ENCODE results near the gene PSME3IP1. TPM values are rescaled to one million over a fixed set of nuclear protein-coding genes. Genes with fewer than 3 reads are reported as not detected.
A peak's percentile ranks its signal among the peaks of the same experiment; 100 is the strongest.

PSME3IP1 gene
- total and polyA plus RNA-seq, 5 donors, result 57.8 to 68.7 (median 64.5) TPM

DNA sequence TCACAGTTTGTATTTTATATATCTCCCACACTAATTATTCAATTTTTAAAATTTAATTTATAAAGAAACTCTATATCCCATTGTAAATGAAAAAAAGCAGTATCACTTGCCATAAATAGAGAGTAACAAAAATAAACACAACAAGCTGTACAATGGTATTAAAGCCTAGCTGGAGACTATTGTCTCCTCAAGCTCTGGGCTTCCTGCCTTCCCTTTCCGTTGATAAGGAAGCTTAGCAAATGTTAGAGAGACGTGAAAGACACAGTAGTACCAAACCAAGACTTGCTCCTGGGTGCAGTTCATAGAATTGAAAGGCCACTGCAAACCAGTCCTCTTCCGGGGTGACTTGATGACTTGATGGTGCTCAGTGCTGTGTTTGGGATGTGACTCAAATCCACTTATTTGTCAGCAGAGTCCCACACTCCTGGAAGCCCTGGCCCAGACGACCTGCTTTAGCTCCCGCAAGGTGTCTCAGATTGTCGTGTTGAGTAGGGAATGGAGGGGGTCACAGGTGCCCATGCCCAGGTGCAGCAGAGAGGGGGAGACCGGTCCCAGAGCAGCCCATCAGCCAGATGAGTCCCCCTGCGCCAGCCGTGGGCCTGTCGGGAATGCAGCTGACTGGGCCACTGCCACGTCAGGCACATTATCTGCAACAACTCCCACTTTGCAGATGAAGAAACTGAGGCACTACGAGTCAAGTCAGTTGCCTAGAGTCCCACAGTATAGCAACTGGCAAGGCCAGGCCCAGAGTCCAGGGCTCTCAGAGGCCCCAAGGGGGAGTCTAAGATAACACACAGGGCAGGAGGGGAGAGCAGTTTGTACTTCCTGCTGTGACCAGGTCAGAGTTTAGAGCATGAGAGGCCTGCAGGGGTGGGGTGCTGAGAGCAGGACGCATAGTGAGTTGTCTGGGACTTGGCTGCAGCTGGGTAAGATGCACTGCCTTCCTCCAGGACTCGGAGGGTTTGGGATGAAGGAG is 40.5 kb downstream of the PSME3IP1 start:
- Histone ChIP-seq H3K4me3 (ENCODE audit: low read length) (no peak overlapping the region), H3K9me3 (ENCODE audit: control insufficient read depth, low read length) (no peaks in the 10 kb centered on the region), H3K4me1 (ENCODE audit: control insufficient read depth, insufficient read depth, low read length) (peaks cover 8% of the 10 kb centered on the region), H3K27me3 (ENCODE audit: control insufficient read depth, insufficient read depth) (no peaks in the 10 kb centered on the region), H3K27ac (ENCODE audit: low read length) (peak overlapping the region; percentile 49)
- intact Hi-C loops (cut with DNase I), result loop anchor here in 1 of 4 donors (10.0 kb wide), 1 partner anchor 51 kb away; the partner anchor contains the start of gene CPNE2
- ATAC-seq (peak; percentile 17 to 71), DNase-seq (peak in 1 of 3 donors; percentile 68)
- 66% methylated on average over 14 of the region's 14 CpGs for WGBS

GRCh38 chr16:57144027-57144426 is 41.8 kb downstream of the PSME3IP1 start:
- intact Hi-C loops (cut with DNase I), result loop anchor here in 1 of 4 donors (10.0 kb wide), 1 partner anchor 49 kb away; the partner anchor contains the start of gene CPNE2
- H3K27me3 ChIP-seq (ENCODE audit: control insufficient read depth, insufficient read depth), result no peaks in the 10 kb centered on the region
- DNase-seq (peak in 1 of 3 donors; percentile 20), ATAC-seq (no peak)
- peak overlapping the region; percentile 40 for H3K27ac ChIP-seq (ENCODE audit: low read length)
- no peaks in the 10 kb centered on the region for H3K9me3 ChIP-seq (ENCODE audit: control insufficient read depth, low read length)
- no peak overlapping the region for H3K4me3 ChIP-seq (ENCODE audit: low read length)
- H3K4me1 ChIP-seq (ENCODE audit: control insufficient read depth, insufficient read depth, low read length), result peaks cover 8% of the 10 kb centered on the region
- 95% methylated on average over 2 of the region's 2 CpGs for WGBS

- H3K9me3 ChIP-seq (ENCODE audit: control insufficient read depth, low read length), result no peaks in the 10 kb centered on the region
- intact Hi-C loops (cut with DNase I), result loop anchor here in 1 of 4 donors (10.0 kb wide), 1 partner anchor 49 kb away; the partner anchor contains the start of gene CPNE2
- H3K27me3 ChIP-seq (ENCODE audit: control insufficient read depth, insufficient read depth), result no peaks in the 10 kb centered on the region
- DNase-seq (peak in 1 of 3 donors; percentile 50), ATAC-seq (no peak)
- H3K4me3 ChIP-seq (ENCODE audit: low read length), result no peak overlapping the region
- peaks cover 8% of the 10 kb centered on the region for H3K4me1 ChIP-seq (ENCODE audit: control insufficient read depth, insufficient read depth, low read length)
- WGBS, result 73% methylated on average over 14 of the region's 14 CpGs
- peak overlapping the region; percentile 10 for H3K27ac ChIP-seq (ENCODE audit: low read length)
These were observed 42.5 kb downstream of the PSME3IP1 start for GRCh38 chr16:57143149-57143921.

- Histone ChIP-seq H3K27ac (ENCODE audit: low read length) (no peak overlapping the region), H3K9me3 (ENCODE audit: control insufficient read depth, low read length) (no peaks in the 10 kb centered on the region), H3K27me3 (ENCODE audit: control insufficient read depth, insufficient read depth) (no peaks in the 10 kb centered on the region), H3K4me1 (ENCODE audit: control insufficient read depth, insufficient read depth, low read length) (peaks cover 7% of the 10 kb centered on the region), H3K4me3 (ENCODE audit: low read length) (no peak overlapping the region)
- DNase-seq (peak in 1 of 3 donors; percentile 27), ATAC-seq (no peak)
- WGBS, result 68% methylated on average over 16 of the region's 16 CpGs
- intact Hi-C loops (cut with DNase I), result loop anchor here in 1 of 4 donors (10.0 kb wide), 1 partner anchor 47 kb away; the partner anchor contains the start of gene CPNE2
These were observed 43.8 kb downstream of the PSME3IP1 start for GRCh38 chr16:57141822-57142631.

DNA sequence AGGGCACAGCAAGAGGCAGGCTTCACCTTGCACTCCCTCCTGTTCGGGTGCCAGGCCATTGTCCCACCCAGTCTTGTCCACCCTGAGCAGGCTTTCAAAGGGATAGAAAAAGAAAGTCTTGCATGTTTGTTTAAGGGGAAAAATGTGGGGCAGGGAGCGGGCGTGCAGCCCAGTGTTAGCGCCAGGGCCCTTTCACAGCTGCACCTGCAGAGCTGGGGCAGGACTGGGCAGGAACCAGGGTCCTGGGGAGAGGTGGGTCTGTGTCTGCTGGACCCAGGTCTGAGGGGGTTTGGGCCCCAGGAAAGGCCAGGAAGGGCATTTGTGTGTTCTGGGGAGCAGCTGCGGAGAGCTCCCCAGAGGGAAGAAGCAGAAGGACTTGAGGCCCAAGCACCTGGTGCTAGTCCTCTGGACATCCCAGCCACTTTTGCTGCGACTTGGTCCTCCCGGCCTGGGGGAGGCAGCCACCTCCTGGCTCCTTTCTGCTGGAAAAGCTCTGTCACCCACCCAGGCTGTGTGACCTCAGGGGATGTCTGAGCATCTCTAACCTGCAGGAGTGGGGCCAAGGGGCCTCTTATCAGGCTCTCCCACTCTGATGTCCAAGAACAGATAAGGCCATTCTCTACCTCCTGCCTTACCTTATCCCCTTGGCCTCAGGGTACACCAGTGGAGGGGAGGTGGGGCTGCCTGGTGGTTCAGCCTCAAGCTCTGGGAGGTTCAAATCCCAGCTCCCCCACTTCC is 44.7 kb downstream of the PSME3IP1 start:
- Histone ChIP-seq H3K27ac (ENCODE audit: low read length) (no peak overlapping the region), H3K4me1 (ENCODE audit: control insufficient read depth, insufficient read depth, low read length) (peaks cover 5% of the 10 kb centered on the region), H3K4me3 (ENCODE audit: low read length) (no peak overlapping the region), H3K27me3 (ENCODE audit: control insufficient read depth, insufficient read depth) (no peaks in the 10 kb centered on the region), H3K9me3 (ENCODE audit: control insufficient read depth, low read length) (no peaks in the 10 kb centered on the region)
- DNase-seq, result peak in 1 of 3 donors; percentile 24
- WGBS, result 86% methylated on average over 7 of the region's 7 CpGs
- ATAC-seq, result no peak
- intact Hi-C loops (cut with DNase I), result loop anchor here in 1 of 4 donors (10.0 kb wide), 1 partner anchor 46 kb away; the partner anchor contains the start of gene CPNE2

- intact Hi-C loops (cut with DNase I), result no loop called here
- WGBS, result 82% methylated on average over 10 of the region's 10 CpGs
- ATAC-seq (no peak), DNase-seq (peak in 1 of 3 donors; percentile 23)
- H3K27me3 ChIP-seq (ENCODE audit: control insufficient read depth, insufficient read depth), result no peaks in the 10 kb centered on the region
- no peaks in the 10 kb centered on the region for H3K9me3 ChIP-seq (ENCODE audit: control insufficient read depth, low read length)
- H3K4me1 ChIP-seq (ENCODE audit: control insufficient read depth, insufficient read depth, low read length), result peaks cover 3% of the 10 kb centered on the region
- no peak overlapping the region for H3K4me3 ChIP-seq (ENCODE audit: low read length)
- H3K27ac ChIP-seq (ENCODE audit: low read length), result no peak overlapping the region
These were observed 47.4 kb downstream of the PSME3IP1 start for GRCh38 chr16:57138281-57138935.

DNA sequence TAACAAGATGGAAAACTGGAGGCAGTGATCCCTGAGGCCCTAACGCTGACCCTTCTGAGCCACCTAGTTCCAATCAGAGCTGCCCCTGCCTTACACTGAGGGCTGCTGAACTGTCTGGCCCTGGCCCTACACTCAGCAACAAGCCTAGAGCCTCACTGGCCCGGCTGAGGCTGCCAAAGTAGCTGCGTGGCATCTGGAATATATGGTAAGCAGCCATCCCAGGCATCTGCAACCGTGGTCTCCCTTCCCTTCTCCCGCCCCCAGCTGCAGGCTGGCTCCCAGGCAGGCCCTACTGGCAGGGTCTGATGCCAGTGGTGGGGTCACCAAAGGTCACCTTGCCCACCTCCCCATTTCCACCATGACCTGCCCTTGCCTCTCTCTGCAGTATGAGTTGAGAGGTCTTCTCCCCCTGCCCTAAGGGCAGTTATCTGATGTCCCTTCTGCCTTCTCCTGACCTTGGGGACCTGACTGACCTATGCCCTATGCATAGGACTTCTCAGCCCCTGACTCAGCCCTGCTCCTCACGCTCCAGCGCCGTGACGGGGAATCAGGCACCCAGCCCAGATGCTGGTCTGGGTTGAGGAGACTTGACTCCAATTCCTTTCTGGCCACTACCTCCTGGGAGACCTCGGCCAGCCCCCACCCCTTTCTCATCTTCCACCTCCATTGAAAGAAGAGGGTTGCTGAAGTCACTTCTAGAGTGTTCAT is 48.1 kb downstream of the PSME3IP1 start:
- WGBS, result 75% methylated on average over 10 of the region's 10 CpGs
- DNase-seq (peak in 1 of 3 donors; percentile 11), ATAC-seq (no peak)
- H3K9me3 ChIP-seq (ENCODE audit: control insufficient read depth, low read length), result no peaks in the 10 kb centered on the region
- H3K27ac ChIP-seq (ENCODE audit: low read length), result no peak overlapping the region
- peaks cover 3% of the 10 kb centered on the region for H3K4me1 ChIP-seq (ENCODE audit: control insufficient read depth, insufficient read depth, low read length)
- no peaks in the 10 kb centered on the region for H3K27me3 ChIP-seq (ENCODE audit: control insufficient read depth, insufficient read depth)
- intact Hi-C loops (cut with DNase I), result no loop called here
- no peak overlapping the region for H3K4me3 ChIP-seq (ENCODE audit: low read length)

- ATAC-seq (no peak), DNase-seq (peak in 1 of 3 donors; percentile 16)
- intact Hi-C loops (cut with DNase I), result no loop called here
- Histone ChIP-seq H3K9me3 (ENCODE audit: control insufficient read depth, low read length) (no peaks in the 10 kb centered on the region), H3K27me3 (ENCODE audit: control insufficient read depth, insufficient read depth) (no peaks in the 10 kb centered on the region), H3K4me3 (ENCODE audit: low read length) (no peak overlapping the region), H3K27ac (ENCODE audit: low read length) (no peak overlapping the region), H3K4me1 (ENCODE audit: control insufficient read depth, insufficient read depth, low read length) (peaks cover 2% of the 10 kb centered on the region)
- WGBS, result 81% methylated on average over 14 of the region's 14 CpGs
These were observed 48.8 kb downstream of the PSME3IP1 start for GRCh38 chr16:57137043-57137442.

GRCh38 chr16:57134982-57135381 is 50.9 kb downstream of the PSME3IP1 start:
- Histone ChIP-seq H3K4me1 (ENCODE audit: control insufficient read depth, insufficient read depth, low read length) (no peaks in the 10 kb centered on the region), H3K27me3 (ENCODE audit: control insufficient read depth, insufficient read depth) (no peaks in the 10 kb centered on the region), H3K4me3 (ENCODE audit: low read length) (no peak overlapping the region), H3K27ac (ENCODE audit: low read length) (no peak overlapping the region), H3K9me3 (ENCODE audit: control insufficient read depth, low read length) (no peaks in the 10 kb centered on the region)
- DNase-seq (peak in 1 of 3 donors; percentile 27), ATAC-seq (no peak)
- intact Hi-C loops (cut with DNase I), result no loop called here
- 85% methylated on average over 2 of the region's 2 CpGs for WGBS
